HUDEP-2 (cell line): ENCODE measurements around the gene SIGMAR1.

ENCODE experiments used
- DNase-seq, 76 experiments: peaks; one replicate each; lab custom pipeline; 2025; ENCODE audit not compliant: unreplicated experiment in 76 of 76; lab: John Stamatoyannopoulos, UW

The SIGMAR1 gene

DNA sequence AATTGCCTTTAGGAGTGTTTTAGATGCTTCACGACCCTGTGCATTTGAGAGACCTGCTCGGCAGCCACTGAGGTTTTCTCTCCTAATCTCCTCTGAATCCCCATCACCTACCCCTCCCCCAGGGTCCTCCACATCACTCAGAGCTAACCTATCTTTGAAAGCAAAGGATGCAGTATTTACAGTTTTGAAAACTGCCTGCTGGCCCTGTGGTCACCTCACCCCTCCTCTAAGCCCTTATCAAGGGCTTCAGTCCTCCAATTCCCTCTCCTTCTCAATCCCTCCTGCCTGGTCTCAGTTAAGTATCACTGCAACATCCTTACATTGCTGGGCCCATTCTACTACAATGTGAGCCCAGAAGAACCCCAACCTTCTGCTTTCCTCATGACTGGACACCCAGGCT, 30.3 kb downstream of the SIGMAR1 start:
- DNase-seq, result no peak

- DNase-seq, result no peak
Observed at GRCh38 chr9:34606905-34607304, 30.7 kb downstream of the SIGMAR1 start.

GRCh38 chr9:34606190-34606589, 31.4 kb downstream of the SIGMAR1 start:
- no peak for DNase-seq

GRCh38 chr9:34603610-34604231, 33.9 kb downstream of the SIGMAR1 start:
- peak in 68 of 76 experiments; percentile 5 to 80 (median 48) for DNase-seq

- DNase-seq, result no peak
Observed at GRCh38 chr9:34601937-34602573, 35.5 kb downstream of the SIGMAR1 start.

DNA sequence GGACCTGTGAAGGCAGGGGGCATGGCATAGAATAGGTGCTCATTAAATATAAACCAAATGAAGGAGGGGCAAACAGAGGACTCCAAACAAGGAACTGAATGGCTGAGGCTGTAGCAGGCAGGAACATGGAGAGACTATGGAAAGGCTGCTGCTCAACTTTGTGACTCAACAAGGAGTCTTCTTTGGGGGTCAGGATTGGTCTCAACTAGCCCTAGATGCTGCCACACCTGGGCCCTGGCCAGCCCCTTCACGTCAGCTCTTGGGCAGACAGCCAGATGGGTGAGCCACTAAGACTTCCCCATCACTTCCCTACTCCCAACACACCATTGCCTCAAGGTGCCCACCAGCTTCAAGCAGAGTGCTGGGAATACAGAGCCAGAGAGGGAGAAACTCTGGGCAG, 36.7 kb downstream of the SIGMAR1 start:
- DNase-seq, result no peak

GRCh38 chr9:34599546-34599945, 38.0 kb downstream of the SIGMAR1 start:
- DNase-seq, result no peak

- no peak for DNase-seq
Observed at GRCh38 chr9:34594177-34594576, 43.4 kb downstream of the SIGMAR1 start.

- peak in 2 of 76 experiments; percentile 8 to 10 for DNase-seq
Observed at GRCh38 chr9:34592895-34593601, 44.5 kb downstream of the SIGMAR1 start.

DNA sequence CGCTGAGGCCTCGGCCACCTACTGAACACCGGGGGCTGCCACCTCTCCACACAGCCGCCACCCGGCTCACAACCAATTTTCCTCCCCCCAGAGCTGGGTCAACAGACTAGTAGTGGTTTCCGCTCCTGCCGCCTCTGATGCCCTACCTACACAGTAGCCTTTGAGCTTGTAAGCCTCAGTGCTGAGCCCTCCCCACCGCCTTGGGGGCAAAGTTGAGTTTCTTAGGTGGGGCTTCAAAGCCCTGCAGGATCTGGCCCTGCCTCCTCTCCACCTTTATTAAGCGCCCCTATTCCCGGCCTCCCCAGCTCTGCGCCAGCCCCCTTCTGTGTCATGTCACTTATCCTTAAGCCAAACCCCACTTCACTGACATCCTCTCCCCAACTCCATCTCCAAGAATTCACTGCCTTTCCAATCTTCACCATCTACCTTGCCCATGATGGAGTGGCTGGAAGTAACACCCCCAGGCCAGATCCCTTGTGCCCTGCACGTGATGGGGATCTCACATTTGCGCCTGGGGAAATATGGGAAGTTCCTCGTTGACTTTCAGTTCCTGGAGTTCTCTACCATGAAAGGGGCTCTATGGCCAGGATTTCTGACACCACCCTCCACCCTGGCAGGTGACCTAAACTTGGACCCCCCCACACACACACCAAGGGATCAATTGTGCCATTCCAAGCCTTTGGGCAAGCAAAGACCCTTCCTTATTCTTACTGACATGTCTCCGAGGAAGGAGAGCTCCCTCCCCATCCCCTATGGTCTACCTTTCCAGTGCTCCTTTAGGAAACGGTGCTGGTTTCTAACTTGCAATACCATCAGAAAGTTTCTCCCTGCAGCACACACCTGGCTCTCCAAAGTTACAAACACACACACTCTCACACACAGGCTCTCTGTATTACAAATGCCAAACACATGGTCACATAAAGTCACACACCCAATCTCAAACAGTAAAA, 45.4 kb downstream of the SIGMAR1 start:
- peak in 1 of 76 experiments; percentile 10 for DNase-seq

GRCh38 chr9:34591248-34591916, 46.2 kb downstream of the SIGMAR1 start:
- DNase-seq, result peak in 60 of 76 experiments; percentile 5 to 81 (median 54)

- DNase-seq, result peak in 9 of 76 experiments; percentile 6 to 34 (median 9)
Observed at GRCh38 chr9:34590381-34591247, 47.0 kb downstream of the SIGMAR1 start.

GRCh38 chr9:34589636-34590380, 47.8 kb downstream of the SIGMAR1 start, which contains the start of gene CNTFR:
CNTFR (minus strand) TSS chr9:34589724; CDS start chr9:34568981, 20,743 bp downstream.
- DNase-seq, result peak in 4 of 76 experiments; percentile 4 to 13 (median 8)

- DNase-seq, result no peak
Observed at GRCh38 chr9:34588671-34589635, 48.6 kb downstream of the SIGMAR1 start.

GRCh38 chr9:34587271-34587670, 50.3 kb downstream of the SIGMAR1 start:
- DNase-seq, result no peak

- no peak for DNase-seq
Observed at GRCh38 chr9:34585946-34586669, 51.5 kb downstream of the SIGMAR1 start.

DNA sequence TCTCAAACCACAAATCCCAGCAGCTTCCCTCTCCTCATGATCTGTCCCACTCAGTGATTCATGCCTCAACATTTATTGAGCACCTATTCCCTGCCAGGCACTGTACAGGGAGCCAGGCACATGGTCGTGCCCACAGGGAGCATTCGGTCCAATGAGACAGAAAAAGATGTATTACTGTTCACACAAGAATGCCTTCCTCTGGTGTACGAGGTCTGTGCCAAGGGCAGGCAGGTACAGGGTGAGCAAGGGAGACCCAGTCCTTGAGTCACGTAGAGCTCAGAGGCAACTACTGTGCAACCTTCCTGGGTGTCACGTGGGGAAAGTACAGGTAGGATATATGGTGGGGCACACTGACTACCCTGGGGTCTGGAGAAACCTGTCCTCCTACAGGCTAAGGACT, 52.6 kb downstream of the SIGMAR1 start:
- DNase-seq, result no peak
